Stimulated activated naive CD8-positive, alpha-beta T cell treated with anti-CD3 and anti-CD28 coated beads, Interleukin-15, Interleukin-2, amounts not matched to agents 100 ng/mL and 50 ng/mL, for 24 hours (primary cell): ENCODE measurements around the gene SIL1.

ENCODE experiments used
- H3K27ac Mint-ChIP-seq: one replicate; pipeline ENCODE4 v1.8.0; 2021; ENCODE audit warnings: mild to moderate bottlenecking, mixed read lengths
- H3K27me3 Mint-ChIP-seq: one replicate; pipeline ENCODE4 v1.8.0; 2021; ENCODE audit warnings: mixed read lengths
- H3K36me3 Mint-ChIP-seq: one replicate; pipeline ENCODE4 v1.8.0; 2021; ENCODE audit warnings: low read depth, mixed read lengths
- H3K4me1 Mint-ChIP-seq: one replicate; pipeline ENCODE4 v1.8.0; 2021; ENCODE audit warnings: low read depth, mixed read lengths
- H3K4me3 Mint-ChIP-seq: one replicate; pipeline ENCODE4 v1.8.0; 2021; ENCODE audit warnings: mild to moderate bottlenecking, mixed read lengths
- H3K9me3 Mint-ChIP-seq: one replicate; pipeline ENCODE4 v1.8.0; 2021; ENCODE audit warnings: mixed read lengths

The SIL1 gene

DNA sequence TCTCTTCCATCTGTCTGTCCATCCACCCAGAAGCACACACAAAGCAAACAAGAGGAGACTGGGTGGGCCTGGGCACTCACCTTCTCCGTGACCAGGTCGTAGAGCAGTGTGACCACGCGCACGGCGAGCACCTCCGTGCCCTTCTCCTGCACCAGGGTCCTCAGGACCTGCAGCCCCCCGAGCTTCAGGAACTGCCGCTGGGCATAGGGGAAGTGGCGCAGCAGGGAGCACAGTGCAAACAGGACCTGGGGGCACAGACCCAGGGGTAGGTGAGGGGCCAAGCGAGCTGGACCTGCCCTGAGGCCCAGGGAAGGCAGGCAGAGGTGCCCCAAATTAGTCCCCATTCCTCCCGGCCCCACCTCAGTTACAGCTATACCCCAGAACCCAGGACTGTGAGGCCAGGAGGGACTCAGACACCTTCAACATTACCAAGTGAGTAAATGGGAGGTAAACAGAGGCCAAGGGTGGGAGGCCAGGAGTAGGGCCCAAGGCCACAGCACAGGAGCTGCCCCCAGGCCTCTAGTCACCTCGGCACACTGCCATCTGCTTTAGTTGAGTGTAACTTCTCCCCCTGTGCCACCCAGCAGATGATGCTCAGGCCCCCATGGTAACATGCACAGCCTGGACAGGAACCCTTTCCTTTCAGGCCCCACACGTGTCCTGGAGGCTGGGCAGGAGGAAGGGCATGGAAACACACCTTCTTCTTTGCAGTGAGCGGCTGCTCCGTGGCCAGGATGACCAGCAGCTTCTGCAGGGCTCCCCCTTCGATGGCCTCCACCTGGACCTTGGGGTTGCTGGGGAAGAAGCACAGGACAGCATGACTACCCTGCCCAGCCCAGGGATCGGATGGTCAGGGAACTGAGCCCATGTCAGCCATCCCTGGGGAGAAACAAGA, 246.8 kb downstream of the SIL1 start:
- Mint-ChIP-seq H3K36me3 (peaks cover 11% of the 10 kb centered on the region), H3K4me1 (peaks cover 19% of the 10 kb centered on the region), H3K9me3 (no peaks in the 10 kb centered on the region), H3K27me3 (no peaks in the 10 kb centered on the region), H3K27ac (no peak overlapping the region), H3K4me3 (no peak overlapping the region)

DNA sequence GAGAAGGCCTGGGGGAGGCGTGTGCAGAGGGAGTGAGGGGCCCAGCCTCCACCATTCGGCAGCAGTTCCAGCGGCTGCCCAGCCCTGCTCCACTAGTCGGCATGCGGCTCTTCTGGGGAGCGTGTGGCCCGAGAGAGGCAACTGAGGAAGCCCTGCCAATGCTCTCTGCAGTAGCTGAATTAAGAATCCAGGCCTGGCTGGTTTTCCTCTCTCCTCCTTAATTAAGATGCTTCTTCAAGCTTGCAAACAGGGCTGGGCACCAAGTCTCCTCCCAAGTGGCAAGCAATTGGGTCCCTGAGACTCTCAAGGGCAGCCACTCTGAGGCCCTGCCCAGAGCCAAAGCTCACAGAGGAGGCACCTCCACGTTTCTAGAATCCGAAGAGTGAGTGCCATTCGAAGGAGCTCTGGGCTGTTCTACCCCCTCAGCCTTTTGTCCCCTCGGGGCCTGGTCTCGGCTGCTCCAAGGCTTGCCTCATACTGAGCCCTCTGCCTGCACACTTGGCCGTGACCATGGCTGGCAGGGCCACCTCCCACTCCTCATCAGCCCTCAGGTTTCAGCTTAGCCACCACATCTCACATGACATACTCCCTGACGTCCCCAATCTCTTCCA, 247.6 kb downstream of the SIL1 start:
- no peaks in the 10 kb centered on the region for H3K27me3 Mint-ChIP-seq
- H3K9me3 Mint-ChIP-seq = no peaks in the 10 kb centered on the region
- peaks cover 19% of the 10 kb centered on the region for H3K4me1 Mint-ChIP-seq
- H3K27ac Mint-ChIP-seq = no peak overlapping the region
- no peak overlapping the region for H3K4me3 Mint-ChIP-seq
- peaks cover 12% of the 10 kb centered on the region for H3K36me3 Mint-ChIP-seq

DNA sequence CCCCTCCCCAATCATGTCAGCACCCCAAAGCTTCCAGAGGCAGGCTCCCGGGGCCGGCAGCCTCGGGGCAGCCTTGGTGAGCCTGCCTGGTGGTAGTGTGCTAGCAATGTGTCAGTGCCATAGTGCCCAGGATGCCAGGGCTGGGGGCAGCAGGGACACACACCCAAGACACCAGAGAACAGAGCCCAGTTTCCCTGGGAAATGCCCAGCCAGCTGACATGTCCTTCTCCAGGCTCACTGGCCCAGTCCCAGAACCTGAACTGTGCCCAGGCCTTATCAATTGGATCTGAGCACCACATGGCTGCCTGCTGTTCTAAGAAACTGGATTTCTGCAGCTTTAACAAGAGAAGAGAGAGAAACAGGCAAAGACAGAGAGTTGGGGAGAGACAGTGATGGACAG, 248.2 kb downstream of the SIL1 start:
- H3K9me3 Mint-ChIP-seq = no peaks in the 10 kb centered on the region

DNA sequence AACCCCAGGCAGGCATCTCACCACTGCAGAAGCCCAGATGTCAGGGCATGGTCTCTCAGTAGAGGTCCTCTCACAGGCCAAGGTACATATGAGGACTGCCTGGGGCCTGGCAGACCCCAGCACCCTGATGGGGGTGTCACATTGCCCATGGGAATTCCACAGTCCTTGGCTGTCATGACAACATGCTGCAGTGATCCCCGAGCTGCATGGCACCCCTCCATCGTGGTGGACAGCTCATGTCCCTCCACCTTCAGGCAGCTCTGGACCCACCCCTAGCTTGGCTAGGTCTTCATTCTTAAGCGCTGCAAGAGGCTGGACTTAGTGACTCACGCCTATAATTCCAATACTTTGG, 249.0 kb downstream of the SIL1 start:
- Mint-ChIP-seq H3K27ac (no peak overlapping the region), H3K4me3 (no peak overlapping the region), H3K4me1 (peaks cover 19% of the 10 kb centered on the region), H3K36me3 (peaks cover 15% of the 10 kb centered on the region), H3K9me3 (no peaks in the 10 kb centered on the region), H3K27me3 (no peaks in the 10 kb centered on the region)

More for the DNA sequence above, 248.2 kb downstream of the SIL1 start:
- Mint-ChIP-seq H3K27me3 (no peaks in the 10 kb centered on the region), H3K4me1 (peaks cover 19% of the 10 kb centered on the region), H3K27ac (no peak overlapping the region), H3K4me3 (no peak overlapping the region), H3K36me3 (peaks cover 15% of the 10 kb centered on the region)

DNA sequence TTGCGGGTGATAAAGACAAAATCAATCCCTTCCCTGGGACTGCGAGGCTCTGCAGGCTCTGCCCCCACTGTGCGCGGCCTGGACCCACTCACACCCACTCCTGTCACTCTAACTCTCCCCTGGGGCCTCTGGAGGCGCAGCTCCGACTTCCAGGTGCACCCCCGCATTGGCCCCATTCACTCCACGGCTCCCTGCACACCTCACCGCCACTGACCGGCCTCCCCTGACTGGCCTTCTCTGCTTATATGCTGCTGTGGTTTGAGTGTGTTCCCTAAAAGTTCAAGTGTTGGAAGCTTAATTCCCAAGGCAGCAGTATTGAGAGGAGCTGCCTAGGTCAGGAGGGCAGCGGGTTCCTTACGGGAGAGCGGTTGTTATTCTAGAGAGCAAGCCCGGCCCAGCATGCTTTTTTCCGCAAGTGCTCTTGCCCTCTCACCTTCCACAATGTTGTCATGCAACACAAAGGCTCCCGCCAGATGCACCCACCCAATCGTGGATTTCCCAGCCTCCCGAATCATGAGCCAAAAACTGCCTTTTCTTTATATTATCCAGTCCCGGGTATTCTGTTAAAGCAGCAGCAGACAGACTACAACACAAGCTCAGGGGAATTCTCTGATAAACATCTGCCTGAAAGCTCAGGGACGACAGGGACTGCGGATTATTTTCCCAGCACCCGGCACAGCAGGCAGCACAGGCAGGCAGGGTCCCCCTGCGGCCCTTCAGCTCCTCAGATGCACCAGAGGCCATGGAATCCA, 249.5 kb downstream of the SIL1 start:
- Mint-ChIP-seq H3K4me1 (peaks cover 14% of the 10 kb centered on the region), H3K9me3 (no peaks in the 10 kb centered on the region), H3K27ac (no peak overlapping the region), H3K4me3 (no peak overlapping the region), H3K27me3 (no peaks in the 10 kb centered on the region), H3K36me3 (peaks cover 15% of the 10 kb centered on the region)

DNA sequence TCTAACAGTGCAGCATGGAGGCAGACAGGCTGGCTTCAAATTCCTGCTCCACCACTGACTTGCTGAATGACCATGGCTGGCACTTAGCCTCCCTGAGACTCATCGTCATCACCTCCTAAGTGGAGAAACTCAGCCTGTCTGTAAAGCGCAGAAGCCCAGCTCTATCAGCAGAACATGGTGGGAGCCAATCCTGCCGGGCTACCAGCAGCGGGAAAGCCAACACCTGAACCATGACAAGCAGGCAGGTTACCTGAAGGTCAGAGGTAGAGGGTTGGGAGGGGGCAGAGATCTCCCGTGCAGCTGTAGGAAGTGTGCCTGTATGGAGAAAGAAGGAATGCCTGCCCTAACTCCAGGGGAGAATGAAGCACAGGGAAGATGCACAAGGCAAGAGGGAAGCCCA, 250.4 kb downstream of the SIL1 start:
- no peaks in the 10 kb centered on the region for H3K9me3 Mint-ChIP-seq
- H3K36me3 Mint-ChIP-seq = peaks cover 16% of the 10 kb centered on the region
- H3K4me3 Mint-ChIP-seq = no peak overlapping the region
- peaks cover 6% of the 10 kb centered on the region for H3K4me1 Mint-ChIP-seq
- no peak overlapping the region for H3K27ac Mint-ChIP-seq
- H3K27me3 Mint-ChIP-seq = no peaks in the 10 kb centered on the region

DNA sequence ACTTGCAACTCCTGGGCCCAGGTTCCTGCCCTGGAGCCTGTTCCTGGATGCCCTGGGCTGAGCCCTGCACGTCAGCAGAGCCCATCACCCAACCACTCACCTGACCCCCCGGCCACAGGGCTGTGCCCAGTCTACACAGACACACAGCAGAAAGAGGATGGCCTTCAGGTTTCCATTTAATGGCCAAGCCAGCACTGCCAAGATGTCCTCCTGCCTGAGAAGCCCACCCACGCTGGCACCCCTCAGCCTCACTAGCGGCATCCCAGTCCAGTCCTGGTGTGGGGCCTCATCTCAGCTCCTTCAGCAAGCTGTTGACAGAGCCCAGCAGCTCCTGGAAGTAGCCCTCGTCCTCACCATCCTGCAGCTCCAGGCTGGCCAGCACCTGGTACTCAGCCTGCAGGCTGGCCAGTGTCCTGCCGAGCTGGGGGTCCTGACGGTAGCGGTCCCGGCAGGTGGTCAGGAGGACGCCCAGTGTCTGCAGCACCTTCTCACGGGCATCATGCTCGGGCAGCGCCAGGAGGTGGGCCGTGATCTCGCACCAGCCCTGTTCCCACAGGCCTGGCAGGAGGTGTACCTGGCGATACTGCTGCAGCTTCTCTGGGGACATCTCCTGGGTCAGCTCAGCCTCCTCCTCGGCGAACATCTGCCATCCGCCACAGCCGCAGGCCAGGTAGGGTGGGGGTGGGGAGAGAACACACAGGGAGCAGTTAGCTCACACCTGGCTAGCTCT, 251.2 kb downstream of the SIL1 start:
- Mint-ChIP-seq H3K4me3 (no peak overlapping the region), H3K36me3 (peaks cover 24% of the 10 kb centered on the region), H3K27me3 (no peaks in the 10 kb centered on the region), H3K27ac (no peak overlapping the region), H3K9me3 (no peaks in the 10 kb centered on the region), H3K4me1 (no peaks in the 10 kb centered on the region)

DNA sequence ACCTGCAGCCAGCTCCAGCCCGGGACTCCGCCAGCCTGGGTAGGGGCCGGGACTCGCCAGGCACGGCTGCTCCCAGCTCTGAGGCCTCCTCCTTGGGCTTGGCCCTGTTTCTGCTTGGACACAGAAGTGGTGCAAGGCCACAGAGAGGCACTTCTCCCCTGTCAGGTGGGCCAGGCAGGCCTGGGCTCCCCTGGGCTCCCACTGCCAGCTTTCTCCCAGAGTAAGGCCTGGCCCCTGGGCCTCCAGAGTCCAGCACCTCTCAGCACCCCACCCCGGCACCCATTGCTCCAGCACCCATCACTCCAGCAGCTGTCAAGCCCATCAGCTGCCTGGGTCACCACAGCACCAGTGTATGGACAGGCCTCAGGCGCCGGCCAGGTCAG, 251.9 kb downstream of the SIL1 start:
- H3K27ac Mint-ChIP-seq = no peak overlapping the region
- H3K36me3 Mint-ChIP-seq = peaks cover 30% of the 10 kb centered on the region
- no peaks in the 10 kb centered on the region for H3K9me3 Mint-ChIP-seq
- H3K4me1 Mint-ChIP-seq = peaks cover 4% of the 10 kb centered on the region
- H3K4me3 Mint-ChIP-seq = no peak overlapping the region
- no peaks in the 10 kb centered on the region for H3K27me3 Mint-ChIP-seq

DNA sequence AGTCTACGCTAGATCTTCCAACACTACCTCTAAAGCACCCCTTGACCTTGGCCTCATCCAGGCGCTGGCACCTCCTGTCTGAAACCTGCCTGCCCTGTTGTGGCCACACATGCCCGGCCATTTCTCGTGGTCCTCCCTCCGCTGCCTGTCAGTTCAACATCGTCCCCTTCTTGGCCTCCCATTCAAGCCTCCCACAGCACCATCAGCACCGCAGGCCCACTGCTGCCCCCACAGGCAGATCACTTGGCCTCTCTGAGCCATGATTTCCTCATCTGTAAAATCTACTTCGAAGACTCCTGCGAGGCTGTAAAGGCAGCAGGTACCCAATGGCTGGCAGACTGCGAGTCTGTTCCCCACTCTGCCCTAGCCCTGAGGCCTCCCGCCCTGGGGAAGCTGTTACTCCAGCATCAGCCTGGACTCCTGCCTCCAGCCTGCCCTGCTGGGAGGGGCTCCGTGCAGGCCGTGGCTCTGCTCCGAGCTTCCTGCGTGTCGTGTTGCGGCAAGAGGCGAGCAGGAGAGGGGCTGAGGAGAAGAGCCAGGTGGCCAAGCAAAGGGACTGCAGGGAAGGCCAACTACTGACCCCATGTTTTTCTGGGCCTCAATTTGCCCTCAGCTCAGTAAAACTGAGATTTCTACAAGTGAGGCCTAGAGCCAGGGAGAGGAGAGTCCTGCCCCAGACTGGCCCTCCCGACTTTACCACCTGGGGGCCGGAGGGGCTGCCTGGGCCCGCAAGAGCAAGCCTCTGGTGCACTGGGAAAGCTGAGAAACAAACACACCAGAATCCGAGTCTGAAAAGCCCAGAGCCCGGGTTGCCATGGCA, 252.5 kb downstream of the SIL1 start:
- Mint-ChIP-seq H3K4me1 (peaks cover 10% of the 10 kb centered on the region), H3K27me3 (no peaks in the 10 kb centered on the region), H3K9me3 (no peaks in the 10 kb centered on the region), H3K4me3 (no peak overlapping the region), H3K36me3 (peaks cover 26% of the 10 kb centered on the region), H3K27ac (no peak overlapping the region)

DNA sequence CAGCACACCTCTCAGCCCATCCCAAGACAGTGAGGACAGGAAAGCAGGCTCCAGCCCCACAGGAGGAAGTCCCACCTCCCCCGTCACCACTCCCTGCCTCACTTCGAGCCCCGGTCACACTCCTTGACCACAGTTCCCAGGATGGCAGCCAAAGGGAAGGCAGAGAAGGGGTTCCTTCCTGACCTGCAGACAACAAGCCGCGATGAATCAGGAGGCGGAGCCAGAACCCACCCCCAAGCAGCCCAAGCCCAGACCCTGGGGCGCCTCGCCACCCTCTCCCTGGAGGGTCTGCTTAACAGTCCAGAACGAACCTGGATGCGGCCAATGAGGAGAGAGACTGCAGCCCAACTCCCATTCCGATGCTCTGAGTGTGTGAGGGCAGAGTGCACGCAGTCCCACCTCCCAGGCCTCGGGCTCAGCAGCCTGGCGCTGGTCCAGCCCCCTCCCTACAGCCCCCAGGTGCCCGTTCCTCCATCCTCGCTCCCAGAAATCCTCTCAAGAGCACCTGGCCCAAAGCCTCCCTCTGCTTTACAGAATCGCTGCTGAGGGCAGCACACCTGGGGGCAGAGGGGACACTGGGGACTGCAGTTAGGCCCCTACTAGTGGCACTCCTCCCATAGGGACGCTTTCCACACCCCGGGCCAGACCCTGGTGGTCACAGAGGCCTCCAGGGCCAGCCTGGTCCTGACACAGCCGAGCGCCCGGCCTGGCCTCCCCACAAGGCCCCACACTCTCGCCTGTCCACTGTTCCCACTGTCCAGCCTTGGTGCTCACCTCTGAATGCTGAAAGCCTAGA, 253.4 kb downstream of the SIL1 start:
- peaks cover 26% of the 10 kb centered on the region for H3K36me3 Mint-ChIP-seq
- H3K9me3 Mint-ChIP-seq = no peaks in the 10 kb centered on the region
- H3K4me3 Mint-ChIP-seq = no peak overlapping the region
- no peaks in the 10 kb centered on the region for H3K27me3 Mint-ChIP-seq
- peaks cover 11% of the 10 kb centered on the region for H3K4me1 Mint-ChIP-seq
- no peak overlapping the region for H3K27ac Mint-ChIP-seq

DNA sequence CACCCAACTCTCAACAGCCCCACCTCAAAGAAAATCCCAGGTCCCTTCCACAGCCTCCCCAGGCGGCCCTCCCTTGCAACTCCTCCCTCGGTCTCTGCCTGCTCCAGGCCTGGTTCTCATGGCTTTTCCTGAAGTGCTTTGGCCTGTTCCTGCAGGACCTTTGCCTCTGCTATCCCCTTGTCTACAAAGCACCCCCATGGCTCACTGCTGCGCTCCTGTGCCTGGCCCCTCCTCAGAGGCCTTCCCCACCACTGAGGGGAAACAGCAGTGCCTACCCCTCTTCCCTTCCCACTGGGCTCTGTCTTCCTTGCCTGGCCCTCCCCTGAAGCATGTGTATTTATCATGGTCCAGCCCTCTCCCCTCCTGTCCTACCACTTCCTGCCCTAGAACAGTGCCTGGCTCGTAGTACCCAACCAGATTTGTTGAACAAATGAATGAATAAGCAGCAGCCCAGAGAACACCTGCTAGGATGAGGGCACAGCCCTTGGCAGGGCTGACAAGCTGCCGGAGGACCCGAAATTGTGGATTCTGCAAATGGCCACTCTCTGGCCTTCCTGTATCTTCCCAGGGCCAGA, 254.5 kb downstream of the SIL1 start:
- Mint-ChIP-seq H3K36me3 (peaks cover 26% of the 10 kb centered on the region), H3K9me3 (no peaks in the 10 kb centered on the region), H3K4me1 (peaks cover 11% of the 10 kb centered on the region), H3K4me3 (no peak overlapping the region), H3K27me3 (no peaks in the 10 kb centered on the region), H3K27ac (no peak overlapping the region)

DNA sequence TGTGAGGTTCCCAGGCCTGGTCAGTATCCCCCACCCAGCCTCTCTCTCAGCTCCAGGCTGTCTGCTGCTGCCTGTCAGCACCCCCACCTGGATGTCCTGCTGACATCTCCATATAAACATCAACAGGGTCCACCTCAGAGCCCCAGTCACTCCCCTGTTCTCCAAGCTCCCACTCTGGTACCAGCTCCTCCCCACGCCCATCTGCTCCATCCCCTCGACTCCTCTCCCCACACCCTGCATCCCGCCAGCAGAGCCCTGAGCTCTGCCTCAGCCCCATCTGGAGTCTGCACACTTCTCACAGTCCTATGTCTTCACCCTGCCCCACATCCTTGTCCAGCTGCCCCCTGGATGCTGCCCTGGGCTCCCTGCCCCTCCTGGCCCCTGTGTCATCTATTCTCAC, 255.3 kb downstream of the SIL1 start:
- Mint-ChIP-seq H3K27me3 (no peaks in the 10 kb centered on the region), H3K4me1 (peaks cover 11% of the 10 kb centered on the region), H3K36me3 (peaks cover 25% of the 10 kb centered on the region), H3K27ac (no peak overlapping the region), H3K9me3 (no peaks in the 10 kb centered on the region), H3K4me3 (no peak overlapping the region)

DNA sequence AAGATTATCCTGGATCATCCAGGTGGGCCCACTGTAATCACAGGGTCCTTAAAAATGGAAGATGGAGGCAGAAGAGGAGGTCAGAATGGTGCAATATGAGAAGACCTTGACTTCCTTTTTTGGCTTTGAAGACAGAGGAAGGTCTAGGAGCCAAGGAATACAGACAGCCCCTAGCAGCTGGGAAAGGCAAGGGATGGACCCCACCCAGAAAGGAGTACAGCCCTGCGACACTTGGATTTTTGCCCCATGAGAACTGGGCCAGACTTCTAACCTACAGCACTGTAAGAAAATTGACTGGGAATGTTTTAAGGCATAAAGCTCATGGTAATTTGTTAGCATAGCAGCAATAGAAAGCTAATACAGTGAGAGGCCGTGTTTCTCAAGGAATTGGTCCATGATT, 256.1 kb downstream of the SIL1 start:
- no peaks in the 10 kb centered on the region for H3K27me3 Mint-ChIP-seq
- H3K4me1 Mint-ChIP-seq = peaks cover 11% of the 10 kb centered on the region
- H3K36me3 Mint-ChIP-seq = peaks cover 19% of the 10 kb centered on the region
- H3K27ac Mint-ChIP-seq = no peak overlapping the region
- no peak overlapping the region for H3K4me3 Mint-ChIP-seq
- no peaks in the 10 kb centered on the region for H3K9me3 Mint-ChIP-seq
